HG03135 (cell line): ENCODE measurements around the gene ZNF32.

Experiments used
- ATAC-seq: cut with Tn5 transposase; IDR thresholded peaks from one replicate; pipeline ENCODE4 v1.9.1; 2021; ENCODE audit warnings: mild to moderate bottlenecking, moderate library complexity; ENCODE audit not compliant: unreplicated experiment

ZNF32 gene

DNA sequence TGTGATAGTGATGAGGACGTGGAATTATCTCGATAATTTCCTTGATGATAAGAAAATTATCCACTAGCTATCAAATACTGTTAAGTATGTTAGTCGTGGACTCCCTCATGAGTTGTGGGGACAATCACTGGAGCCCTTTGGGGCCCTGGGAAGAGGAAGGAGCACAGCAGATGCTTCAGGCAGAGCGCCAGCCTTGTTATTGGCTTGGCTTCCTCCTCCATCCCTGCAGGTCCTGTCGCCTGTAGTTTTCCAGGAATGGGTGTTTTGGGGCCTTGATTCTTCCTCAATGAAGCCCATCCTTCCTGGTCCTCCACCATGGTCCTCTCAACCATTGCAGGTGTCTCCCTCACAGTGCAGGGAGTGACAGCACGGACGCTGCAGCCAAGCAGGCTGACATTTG is 32.5 kb upstream of the ZNF32 start:
- ATAC-seq: no peak

DNA sequence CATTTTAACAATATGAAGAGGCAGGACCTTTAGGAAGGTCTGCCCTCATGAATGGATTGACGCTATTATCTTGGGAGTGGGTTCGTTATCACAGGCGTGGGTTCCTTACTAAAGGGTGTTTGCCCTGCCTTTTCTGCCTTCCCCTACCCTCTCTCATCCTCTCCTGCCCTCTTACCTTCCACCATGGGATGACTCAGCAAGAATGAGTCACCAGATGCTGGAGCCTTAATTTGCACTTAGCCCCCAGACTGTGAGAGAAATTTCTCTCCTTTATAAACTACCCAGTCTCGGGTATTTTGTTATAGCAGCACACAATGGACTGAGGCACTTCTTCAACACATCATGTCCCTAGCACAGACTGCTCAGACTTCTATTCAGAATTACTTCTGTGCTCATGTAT is 31.4 kb upstream of the ZNF32 start:
- no peak for ATAC-seq

DNA sequence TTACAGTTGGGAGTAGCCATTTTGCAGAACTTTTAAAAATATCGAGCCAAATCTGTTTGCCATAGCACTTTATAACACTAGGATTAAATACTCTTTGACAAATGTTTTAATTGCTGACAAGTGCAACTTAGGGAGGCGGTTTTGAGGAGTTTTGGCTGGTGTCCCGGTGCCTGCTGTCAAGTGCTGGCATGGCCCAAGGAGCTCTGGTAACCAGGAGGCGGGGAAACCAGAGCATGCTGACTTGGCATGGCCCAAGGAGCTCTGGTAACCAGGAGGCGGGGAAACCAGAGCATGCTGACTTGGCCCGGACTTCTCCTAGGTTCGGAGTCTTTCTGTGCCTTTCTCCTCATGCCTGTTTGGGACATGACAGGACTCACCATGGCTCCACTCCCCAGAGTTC is 30.8 kb upstream of the ZNF32 start:
- no peak for ATAC-seq

- no peak for ATAC-seq
Observed at GRCh38 chr10:43678654-43679053, 30.0 kb upstream of the ZNF32 start.

- no peak for ATAC-seq
Observed at GRCh38 chr10:43676901-43677300, 28.2 kb upstream of the ZNF32 start.

DNA sequence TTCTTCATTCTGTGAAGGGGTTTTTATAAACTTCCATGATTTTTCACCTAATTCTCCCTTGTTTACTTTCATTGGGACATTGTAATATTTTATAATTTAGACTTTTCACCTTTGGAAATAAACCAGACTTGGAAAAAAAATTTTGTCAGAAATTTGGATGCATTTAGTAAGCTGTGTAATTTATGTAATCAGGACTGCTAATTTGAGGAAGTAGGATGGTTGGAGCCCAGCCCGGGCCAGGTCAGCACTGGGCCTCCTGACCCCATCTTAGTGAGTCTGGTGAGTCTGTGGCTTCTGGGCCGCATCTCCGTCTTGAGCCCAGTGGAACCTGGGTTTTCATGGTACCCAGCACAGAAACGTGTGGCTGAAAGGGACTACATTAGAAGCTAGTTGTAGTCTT is 27.6 kb upstream of the ZNF32 start:
- no peak for ATAC-seq

DNA sequence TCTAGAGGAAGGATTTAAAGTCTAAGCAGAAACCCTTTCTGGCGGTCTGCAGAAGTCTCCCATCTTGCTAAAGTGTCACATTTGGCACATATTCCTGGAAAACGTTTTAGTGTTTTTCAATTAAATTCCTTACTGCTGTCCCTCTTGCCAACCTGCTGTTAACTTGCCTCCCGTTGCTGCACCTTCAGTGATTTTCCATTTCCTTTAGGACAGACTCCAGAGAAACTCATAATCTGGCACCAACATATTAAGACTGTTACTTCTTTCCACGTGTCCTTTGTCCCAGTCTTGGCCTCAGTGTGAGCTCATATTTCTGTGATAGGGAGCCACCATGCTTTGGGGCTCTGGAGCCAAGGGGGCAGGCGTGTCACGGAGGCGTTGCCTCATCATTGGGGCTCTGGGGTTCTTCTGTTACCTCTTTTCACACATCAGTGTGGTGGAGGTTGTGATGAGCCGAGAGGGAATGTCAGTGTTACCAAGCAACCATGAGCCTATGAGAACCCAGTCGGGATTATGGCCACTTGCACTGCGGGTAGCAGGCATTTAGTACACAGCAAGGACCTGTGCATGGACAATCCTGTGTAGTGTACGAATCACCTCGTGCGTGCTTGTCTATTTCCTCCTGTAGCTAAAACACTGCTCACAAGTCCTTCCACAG is 26.0 kb upstream of the ZNF32 start:
- ATAC-seq: no peak

- no peak for ATAC-seq
Observed at GRCh38 chr10:43673471-43673870, 24.8 kb upstream of the ZNF32 start.

- peak; percentile 60 for ATAC-seq
Observed at GRCh38 chr10:43671659-43672531, 23.2 kb upstream of the ZNF32 start.

DNA sequence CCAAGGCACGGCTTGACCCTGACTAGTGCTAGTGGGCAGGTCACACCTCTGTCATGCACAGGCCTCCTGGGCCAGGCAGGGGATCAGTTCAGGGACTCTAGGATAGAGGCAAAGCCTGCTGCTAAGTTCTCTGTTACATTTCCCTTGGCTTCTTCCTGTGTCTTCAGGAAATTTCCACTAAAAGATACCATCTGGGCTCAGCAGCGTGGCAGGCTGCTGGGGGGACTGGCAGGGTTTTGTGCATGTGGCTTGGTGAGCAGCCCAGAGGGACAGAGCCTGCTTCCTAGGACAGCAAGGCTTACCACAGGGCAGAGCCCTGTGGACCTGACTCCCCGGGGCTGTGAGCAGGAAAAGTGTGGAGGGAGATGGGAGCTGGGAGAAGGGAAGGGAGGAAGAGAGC is 20.7 kb upstream of the ZNF32 start:
- no peak for ATAC-seq

GRCh38 chr10:43667761-43668386 is 19.2 kb upstream of the ZNF32 start:
- ATAC-seq: no peak

DNA sequence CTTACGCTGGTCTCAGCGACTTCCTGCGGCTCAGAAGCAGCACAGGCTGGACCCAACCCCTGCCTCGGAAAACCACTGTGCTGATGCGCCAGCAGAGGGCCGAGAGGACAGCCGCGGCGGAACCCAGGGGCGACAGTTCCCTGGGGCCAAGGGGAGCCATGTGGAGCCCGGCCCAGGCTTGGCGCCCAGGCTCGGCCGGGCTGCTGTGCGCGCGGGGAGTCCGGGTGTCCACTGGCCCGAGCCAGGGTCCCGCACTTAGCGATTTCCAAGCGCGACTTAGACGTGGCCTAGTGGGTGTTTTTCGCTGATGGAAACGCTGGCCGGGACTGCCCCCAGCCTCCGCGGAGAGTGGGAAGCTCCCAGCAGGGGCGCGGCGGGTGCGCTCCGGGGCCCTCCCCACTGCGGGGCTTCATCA is 18.6 kb upstream of the ZNF32 start:
- no peak for ATAC-seq

- no peak for ATAC-seq
Observed at GRCh38 chr10:43666552-43666951, 17.9 kb upstream of the ZNF32 start.

DNA sequence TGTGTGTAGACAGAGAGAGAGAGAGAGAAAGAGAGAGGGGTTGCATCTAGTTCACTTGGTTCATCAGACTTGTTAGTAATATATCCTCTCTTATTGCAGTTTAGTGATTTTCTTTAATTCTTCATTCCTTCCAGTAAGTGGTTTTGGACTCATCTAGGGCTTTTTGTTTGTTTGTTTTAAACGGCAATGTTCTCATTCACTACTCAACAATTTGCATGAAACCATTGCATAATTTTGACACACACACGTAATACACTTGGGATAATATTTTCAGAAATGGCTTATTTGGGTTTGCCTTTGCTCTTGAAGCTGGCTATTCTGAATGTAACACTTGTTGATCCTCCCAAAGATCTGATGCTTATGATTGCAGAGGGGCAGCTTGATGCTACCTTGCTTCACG is 16.4 kb upstream of the ZNF32 start:
- ATAC-seq: no peak

DNA sequence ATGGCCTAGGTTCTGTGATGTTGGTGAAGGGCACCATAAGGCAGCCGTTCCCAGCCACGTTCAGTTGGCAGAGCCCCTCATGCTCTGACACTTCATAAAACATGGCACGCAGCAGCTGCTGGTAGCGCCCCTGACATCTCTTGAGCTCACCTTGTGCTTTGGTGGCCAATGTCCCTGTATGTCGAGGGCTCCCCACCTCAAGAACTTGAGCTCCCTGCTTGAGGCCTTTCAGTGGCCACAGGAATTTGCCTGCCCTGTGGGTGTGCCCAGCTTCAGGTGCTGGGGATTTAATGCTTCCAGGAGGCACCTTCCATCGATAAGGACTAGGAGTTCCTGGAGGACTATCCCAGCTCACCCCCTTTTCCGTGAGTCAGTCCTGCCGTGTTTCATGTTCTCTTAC is 9.5 kb upstream of the ZNF32 start:
- ATAC-seq: no peak

GRCh38 chr10:43655311-43655710 is 6.6 kb upstream of the ZNF32 start:
- ATAC-seq: no peak

DNA sequence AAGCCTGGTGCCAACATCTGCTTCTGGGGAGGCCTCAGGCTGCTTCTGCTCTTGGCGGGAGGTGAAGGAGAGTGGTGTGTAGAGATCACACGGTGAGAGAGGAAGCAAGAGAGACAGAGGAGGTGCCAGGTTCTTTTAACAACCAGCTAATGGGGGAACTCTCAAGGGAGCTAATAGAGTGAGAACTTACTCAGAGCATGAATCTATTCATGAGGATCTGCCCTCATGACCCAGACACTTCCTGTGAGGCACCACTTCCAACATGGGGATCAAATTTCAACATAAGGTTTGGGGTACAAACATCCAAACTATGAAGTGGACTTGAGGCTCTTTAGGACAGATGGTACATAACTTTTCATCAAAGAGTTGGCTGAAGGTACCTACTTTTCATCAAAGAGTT is 5.1 kb upstream of the ZNF32 start:
- no peak for ATAC-seq

- peak; percentile 2 for ATAC-seq
Observed at GRCh38 chr10:43649185-43649523, 473 bp upstream of the ZNF32 start.

DNA sequence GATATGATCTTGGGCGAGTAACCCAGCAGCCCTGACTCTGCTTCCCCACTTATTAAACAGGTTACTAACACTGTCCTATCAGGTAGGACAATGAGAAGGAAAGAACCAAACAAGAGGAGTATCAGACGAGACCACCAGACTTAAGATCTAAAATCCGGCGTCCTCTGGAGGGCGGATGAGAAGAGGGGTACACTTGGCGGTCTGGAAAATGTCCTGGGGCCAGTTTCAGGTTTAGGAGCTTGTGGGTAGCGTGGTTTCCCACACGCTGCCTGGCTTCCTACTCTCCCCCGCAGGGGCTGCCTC is 635 bp downstream of the ZNF32 start:
- ATAC-seq: peak; percentile 2

DNA sequence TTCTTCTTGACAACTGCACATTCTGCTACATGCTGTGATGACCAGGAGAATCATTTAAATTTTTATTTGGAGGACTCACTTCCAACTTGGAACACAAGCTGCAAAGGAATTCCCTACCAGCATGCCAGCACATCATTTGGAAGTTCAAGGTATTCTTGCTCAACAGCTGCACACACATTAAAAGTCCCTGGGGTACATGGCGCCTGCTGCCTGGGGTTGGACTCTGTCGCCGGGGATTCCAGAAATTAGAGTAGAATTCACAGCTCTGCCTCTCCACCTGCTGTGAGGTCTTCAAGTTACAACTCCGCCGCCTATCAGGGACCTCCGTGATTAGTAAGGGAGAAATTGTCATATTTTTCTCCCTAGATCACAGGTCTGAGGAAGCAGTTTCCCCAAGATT is 1.1 kb downstream of the ZNF32 start:
- no peak for ATAC-seq

DNA sequence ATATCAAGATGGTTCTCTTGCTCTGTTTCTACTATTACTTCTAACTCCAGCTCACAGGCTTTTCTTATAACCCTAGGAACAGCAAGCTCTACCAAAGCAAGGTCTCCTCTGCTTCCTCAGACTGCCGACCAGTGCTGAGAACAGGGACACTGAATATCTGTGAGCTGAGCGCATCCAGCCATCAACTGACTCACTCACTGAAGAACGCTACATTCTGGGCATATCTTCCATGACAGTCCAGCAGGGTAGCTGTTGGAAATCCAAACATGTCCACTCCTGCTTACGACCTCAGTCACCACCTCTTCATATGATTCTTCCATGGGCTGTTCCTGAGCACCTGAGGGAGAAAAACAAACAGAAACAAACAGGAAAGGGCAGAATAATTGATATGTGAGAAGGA is 2.8 kb downstream of the ZNF32 start:
- no peak for ATAC-seq

- ATAC-seq: no peak
Observed at GRCh38 chr10:43644252-43644651, 4.4 kb downstream of the ZNF32 start.
